Endometrial microvascular endothelial cells (primary cell): Measurements from ENCODE around the gene MYB. TPM values are rescaled to one million over a fixed set of nuclear protein-coding genes. Genes with fewer than 3 reads are reported as not detected.

Experiments
- in situ Hi-C: cut with HindIII; loops from 2 replicates; pipeline ENCODE4 v1.10.0; 2017; ENCODE audit warnings: low sequenced_read_pairs, low pct_unique_long_range_greater_than_20kb; ENCODE audit errors: inconsistent ontology term
- total RNA-seq: library from RNA; depleted of rRNA; stranded (reverse); fragments of >200 nt; gene quantifications from one replicate; pipeline ENCODE4 v1.2.3, GENCODE V29; 2015; ENCODE audit errors: inconsistent ontology term

The MYB gene
- total RNA-seq, 1 donor from 2014 or later, result not detected

DNA sequence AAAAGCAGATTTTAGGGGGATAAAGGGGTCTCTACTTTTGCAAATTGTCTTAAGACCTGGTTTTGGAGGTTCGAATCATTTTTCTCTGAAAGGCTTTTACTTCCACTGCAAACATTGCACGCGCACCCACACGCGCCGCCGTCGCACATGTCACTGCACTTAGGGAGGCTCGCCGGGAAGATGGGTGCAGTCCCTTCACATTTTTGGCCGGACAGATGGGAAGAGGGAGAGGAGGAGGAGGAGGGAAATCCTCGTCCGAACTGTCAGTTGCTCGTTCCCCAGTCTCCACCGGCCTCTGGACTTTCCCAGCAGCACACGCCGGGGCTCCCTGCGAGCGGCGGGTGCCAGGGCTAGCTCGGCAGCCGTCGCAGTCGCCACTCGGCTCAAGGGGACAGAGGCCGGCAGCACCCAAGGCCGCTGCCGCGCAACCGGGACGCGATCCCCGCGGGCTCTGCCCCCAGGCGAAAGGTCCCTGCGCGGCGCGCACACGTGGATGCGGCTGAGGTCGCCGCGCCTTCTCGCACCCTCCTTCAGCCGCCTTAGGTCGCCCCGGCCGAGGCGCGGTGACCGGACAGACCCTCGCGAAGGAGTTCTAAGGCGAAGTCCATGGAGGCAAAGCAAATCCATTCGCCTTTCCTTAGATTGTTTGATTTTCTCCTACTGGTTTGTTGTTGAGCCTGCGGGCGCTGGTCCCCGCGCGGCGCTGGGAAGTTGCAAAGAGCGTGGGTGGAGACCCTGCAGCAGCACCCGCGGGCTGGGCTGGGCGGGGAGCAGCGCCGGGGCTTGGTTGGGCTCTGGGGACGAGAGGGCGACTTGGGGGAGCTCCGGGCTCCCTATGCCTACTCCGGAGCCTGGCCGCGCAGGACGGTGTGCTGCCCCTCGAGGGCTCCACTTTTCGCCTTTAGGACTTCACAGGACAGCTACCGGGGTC lies 1.2 kb downstream of the MYB start:
- in situ Hi-C loops, result no loop called here

DNA sequence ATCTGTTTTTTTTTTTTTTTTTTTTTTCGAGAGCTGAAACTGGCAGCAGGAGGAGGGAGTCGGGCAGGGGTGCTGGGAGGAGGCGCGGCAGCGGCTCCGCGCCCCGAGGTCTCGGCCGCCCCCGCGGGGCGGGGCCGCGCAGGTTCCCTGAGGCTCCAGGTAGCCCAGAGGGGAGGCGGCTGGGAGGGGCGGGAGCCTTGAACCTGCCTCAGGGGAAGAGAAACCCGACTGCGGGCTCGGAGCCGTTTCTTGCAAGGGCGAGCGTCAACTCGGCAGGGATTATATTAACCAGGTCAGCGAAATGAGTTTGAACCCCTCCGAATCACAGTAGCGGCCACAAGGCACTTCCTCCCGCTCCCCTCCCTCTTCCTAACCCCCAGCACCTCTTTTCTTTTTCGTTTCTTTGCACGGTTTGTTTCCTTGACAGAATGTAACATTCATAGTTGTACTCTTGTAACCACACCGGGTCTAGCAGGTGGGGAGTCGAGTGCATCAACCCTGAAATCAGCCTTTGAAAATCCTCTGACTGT lies 2.0 kb downstream of the MYB start:
- in situ Hi-C loops, result no loop called here

DNA sequence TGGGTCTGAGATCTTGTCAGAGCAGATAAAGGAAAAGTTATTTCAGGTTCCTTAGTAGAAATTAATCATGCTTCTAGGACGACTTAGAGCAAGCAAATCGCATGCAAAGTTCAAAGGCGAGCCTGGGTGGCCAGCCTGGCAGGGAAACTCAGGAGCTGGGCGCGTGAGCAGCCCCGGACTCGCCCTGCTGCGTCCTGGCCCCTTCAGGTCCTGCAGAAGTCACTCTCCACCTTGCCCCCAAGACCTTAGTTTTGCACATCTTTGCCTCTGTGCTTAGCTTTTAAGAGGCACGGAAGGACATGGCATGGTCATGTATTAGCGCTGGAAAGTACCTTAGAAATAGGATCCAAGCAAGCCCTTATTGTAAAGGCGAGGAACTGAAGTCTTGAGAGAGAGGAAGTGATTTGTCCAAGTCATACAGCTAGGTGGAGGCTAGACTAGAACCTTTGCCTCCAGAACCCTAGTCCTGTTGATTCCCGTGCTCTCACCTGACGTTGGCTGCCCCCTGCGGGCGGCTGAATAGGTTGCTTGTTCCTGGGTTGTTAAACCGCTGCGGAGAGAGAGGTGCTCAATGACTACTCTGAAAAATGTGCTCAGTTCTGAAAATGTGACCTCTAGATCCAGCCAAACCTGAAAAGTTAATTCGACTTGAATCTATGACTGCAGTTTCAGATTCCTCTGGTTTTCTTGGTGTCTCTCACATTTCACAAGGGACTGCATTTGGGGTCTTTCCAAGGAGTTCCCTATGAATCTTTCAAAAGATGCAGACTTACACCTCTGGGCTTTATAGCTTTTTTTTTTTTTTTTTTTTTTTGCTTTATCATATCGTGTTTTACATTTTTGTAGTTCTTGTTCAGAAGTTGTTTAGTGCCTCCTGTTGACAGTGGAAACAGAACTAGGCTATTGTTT lies 2.7 kb downstream of the MYB start:
- in situ Hi-C loops, result no loop called here

DNA sequence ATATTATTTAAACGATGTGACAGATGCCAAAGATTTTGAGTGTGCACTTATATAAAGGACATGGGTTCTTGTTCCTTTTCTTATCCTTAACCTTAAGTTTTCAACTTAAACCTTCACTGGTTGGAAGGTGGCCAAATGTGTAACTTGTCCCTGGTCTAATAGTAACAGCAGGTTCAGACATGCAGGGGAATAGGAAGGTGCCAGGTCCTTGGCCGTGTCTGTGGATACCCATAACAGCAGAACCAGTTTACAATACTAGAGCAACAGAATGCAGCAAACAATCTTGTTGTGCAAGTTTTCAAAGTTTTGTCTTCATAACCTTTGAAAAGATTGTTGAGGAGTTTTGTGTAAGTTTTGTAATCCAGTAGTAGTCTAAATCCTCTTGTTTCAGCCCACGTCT lies 4.4 kb downstream of the MYB start:
- in situ Hi-C loops, result no loop called here

DNA sequence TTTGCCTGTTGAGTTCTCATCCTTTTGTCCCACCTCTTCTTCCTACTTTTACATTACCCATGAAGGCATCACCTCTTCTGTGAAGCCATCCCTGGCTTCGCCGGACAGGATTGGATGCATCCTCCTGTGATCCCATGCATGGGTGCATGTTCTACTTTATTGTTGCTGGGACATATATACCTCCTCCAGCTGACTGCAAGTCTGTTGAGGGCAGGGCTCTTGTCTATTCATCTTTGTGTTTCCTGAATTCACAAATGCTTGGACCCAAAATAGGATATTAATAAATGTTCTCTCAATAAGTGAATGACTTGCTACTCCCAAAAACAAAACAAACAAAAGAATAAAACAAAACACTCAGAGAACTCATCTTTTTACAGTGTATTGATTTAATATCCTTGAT lies 5.1 kb downstream of the MYB start:
- in situ Hi-C loops, result no loop called here

DNA sequence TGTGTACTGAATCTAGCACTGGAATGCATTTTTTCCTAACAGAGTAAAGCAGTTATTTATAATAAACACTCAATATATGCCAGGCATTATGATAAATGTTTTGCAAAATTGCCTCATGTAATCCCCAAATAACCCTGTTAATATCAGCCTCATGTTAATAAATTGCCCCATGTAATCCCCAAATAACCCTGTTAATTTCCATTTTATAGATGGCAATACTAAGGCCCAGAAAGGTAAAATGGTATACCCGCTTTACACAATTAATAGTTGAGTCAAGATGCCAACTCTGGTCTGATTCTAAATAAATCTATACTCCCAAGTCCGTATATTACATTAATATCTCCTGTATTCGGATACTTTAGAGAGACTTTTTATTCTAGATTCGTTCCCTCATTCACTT lies 6.3 kb downstream of the MYB start:
- in situ Hi-C loops, result no loop called here

DNA sequence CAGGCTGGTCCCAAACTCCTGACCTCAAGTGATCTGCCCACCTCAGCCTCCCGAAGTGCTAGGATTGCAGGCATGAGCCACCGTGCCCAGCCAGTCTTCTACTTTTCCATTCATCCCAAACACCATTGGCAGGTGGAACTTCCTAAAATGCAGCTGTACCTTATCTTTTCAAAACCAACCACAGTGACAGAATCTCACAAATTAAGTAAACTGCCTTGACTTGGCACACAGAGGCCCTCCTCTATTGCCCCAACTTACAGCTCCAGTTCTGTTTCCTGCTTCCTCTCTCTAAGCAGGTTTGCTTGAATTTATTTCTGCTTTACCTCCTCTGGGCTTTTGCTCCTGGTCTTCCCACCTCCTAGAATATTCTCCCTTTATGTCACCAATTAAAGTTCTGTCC lies 7.6 kb downstream of the MYB start:
- in situ Hi-C loops, result no loop called here

DNA sequence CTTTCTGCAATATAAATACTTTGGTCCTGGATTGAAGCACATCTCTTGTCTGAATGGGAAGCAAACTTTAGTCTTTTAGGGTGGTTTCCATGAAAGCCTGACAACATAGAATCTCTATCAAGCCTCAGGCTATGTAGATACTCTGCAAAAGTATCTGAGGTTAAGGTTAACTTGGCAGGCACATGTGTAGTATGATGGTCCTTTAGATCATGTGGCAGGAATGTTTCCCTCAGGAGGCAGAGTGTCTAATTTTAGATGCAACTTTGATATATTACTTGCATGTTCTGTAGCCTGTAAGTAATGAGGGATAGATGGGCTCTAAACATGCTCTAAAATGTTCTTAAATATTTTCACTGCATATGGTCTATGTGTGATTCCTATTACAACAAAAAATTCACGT lies 8.2 kb downstream of the MYB start:
- in situ Hi-C loops, result no loop called here

DNA sequence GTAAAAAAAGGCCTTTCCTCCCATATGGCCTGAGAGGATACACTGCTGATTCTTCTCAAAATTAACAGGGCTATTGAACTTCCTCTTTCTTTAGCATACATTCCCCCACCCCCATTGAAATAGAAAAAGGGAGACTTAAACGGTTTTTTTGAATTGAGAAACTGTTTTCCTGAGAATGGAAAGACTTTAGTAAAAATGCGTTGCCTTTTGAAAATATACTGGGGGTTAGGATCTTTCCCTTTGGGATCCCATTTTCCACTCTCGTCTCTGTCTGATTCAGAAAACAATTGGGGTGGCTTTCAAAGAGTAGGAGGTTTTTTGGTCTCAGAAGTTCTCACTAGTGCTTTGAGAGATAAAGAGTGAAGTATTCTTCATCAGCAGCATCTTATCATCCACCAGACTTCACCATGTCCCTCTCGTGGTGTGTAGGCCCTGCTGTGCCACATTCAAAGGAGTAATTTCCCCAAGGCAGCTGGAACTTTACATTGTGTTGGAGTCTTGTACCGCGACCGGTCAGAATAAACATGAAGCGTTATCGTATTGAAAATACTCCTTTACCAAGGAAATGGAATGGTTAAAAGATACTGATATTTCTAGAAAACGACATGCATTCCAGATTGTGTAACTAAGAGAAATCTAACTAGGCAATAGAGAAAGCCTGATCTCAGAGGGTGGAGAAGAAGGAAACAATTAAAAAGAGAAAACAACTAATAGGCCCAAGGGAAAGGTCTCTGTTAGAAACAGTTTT lies 10.6 kb downstream of the MYB start:
- in situ Hi-C loops, result no loop called here

DNA sequence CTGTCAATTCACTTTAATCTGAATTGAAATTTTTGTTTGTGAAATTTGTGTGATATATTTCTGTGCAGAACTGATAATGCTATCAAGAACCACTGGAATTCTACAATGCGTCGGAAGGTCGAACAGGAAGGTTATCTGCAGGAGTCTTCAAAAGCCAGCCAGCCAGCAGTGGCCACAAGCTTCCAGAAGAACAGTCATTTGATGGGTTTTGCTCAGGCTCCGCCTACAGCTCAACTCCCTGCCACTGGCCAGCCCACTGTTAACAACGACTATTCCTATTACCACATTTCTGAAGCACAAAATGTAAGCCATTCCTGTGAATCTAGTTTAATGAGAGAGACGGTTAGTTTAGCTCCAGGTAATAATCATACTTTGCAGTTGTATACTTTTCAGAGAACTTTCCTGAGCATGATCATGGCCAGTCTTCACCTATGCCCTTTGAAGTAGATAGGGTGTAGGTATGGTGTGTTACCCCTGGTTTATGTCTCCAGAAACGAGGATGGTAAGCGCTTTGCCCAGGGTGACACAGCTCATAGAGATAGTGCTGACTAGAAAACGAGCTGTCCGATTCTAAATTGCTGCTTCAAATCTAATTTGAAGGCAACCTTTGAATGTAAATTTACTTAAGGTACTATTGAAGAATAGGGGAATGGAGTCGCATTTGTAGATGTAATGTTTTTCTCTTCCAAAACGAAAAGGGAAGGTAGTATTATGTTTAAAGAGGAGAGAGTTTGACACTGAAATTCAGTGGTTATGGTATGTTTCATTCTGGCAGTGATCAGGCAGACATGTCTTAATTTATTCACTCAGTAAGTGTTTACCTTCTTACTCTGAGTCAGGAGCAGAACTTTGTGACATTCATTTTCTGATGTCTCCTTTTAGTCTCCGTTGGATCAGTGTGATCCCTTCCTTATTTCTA lies 11.4 kb downstream of the MYB start:
- in situ Hi-C loops, result no loop called here

DNA sequence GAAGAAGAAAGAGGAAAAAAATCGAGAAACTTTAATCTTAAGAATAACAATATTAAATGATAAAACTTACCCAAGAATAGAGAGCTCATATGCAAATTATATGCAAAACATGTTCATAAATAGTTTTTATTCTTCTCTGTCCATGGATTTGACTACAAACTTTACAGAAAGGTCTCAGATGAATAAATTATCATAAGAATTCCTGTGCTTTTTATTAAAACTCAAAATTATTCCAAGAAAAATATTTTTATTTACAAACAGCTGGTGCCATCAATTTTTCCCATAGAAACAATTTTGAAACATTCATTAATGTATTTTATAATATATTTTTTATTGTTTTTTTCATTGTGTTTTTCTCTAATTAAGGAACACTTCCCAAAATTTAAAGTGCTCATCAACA lies 12.1 kb downstream of the MYB start:
- in situ Hi-C loops, result no loop called here

DNA sequence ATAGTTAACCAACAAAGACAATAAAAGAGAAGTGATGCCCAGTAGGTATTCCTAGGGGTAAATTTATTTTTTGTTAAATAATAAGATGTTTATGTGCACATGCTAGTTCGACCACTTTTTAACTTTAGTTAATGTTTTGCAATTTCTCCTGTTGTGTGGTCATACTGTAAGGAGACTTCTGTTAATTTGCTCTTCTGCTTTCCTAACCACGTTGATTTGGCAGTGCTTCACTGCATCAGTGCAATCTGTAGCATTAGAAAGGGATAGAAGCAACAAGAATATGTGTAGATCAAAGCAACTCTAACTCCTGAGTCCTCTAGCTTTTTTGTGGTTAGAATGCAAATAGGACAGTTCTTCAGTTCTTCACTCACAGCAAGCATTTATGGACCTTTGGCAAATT lies 13.9 kb downstream of the MYB start:
- in situ Hi-C loops, result no loop called here

DNA sequence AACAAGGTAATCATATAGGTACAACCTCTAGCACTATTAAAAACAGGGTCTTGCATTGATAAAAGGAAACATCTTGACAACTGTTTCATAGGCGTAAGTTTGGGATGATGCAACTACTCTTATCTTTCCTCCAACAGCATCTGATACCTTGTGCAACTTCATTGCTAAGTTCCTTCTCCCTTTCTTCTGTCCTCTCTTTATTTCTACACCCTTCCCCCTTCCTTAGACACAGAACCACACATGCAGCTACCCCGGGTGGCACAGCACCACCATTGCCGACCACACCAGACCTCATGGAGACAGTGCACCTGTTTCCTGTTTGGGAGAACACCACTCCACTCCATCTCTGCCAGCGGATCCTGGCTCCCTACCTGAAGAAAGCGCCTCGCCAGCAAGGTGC lies 14.4 kb downstream of the MYB start:
- in situ Hi-C loops, result no loop called here

DNA sequence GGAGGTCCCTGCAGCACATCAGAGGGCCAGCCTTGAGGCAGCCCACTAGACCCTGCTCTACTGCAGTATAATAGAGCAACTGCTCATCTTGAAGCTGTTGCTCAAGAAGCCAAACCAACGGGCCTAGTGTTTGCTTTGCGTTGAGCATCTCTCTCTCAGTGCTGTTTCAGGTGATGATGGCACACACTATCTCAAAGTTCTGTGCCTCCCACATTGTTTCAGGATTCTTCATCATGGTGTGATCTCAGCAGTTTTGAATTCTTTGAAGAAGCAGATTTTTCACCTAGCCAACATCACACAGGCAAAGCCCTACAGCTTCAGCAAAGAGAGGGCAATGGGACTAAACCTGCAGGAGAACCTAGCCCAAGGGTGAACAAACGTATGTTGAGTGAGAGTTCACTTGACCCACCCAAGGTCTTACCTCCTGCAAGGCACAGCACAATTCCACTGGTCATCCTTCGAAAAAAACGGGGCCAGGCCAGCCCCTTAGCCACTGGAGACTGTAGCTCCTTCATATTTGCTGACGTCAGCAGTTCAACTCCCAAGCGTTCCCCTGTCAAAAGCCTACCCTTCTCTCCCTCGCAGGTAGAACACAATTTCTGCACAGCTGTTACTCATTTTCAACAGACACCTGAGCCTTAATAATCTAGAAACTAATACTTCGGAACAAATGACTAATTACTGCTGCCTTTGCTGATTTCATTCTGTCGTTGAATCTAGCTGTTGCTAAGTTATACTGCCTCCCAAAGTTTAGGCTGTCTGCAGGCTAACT lies 15.8 kb downstream of the MYB start:
- in situ Hi-C loops, result no loop called here

DNA sequence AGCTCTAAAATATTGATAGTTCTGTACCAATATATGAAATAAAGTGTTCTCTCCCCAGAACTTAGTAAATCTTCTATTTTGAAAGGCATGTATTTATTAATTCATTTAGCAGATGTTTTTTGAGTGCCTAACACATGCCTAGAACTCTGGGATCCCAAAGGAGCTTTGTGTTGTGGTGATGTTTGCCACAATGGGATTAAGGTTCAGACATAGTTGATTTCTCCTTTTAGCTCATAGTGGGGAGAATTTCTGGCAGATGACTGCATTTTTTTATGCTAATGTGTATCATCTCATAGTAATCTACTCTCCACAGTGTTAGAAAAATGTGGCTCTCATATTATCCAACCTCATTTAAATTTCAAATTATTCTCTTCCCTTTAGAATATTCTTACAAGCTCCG lies 21.7 kb downstream of the MYB start:
- in situ Hi-C loops, result no loop called here

DNA sequence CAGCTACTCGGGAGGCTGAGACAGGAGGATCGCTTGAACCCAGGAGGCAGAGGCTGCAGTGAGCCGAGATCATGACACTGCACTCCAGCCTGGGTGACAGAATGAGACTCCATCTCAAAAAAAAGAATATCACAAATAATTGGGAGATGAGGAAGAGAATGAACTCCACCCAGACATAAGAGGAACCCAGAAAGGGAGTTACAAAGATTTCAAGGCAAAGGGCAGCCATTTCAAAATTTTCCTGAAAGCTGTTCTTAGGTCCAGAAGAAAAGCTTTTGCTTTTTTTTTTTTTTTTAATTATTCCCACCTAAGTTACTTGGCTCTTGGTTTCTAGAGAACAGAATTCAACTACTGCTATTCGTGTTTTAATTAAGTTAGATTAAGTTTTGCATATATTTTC lies 23.8 kb downstream of the MYB start:
- in situ Hi-C loops, result no loop called here

DNA sequence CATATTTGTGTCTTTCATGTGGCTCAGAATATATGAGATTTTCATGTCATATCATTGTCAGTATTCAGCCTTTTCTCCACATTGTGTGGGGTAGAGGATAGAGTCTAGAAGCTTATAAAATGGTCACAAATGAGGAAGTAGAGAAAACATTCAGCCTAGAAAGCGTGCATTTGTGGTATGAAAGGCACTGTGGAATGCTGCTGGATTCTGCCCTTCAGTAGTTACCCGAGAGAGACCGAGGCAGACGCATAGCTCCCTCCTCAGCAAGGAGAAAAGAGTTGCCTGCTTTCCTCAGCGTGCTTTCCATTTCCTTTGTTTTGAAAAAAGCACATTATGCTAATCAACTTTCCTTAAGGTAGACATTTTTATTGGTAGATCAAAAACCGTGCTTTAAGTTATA lies 28.7 kb downstream of the MYB start:
- in situ Hi-C loops, result no loop called here
